Fibroblast of lung (primary cell): ENCODE results near the gene TOP1. TPM values are rescaled to one million over a fixed set of nuclear protein-coding genes. Genes with fewer than 3 reads are reported as not detected.

Experiments used
- DNase-seq, 2 donors: peaks; one replicate each; pipeline versions ENCODE4 v3.0.0 to v3.0.0-alpha.2; 2010; ENCODE audit warnings: low read depth in 2 of 2
- H2AFZ ChIP-seq: 2 replicates; pipeline ENCODE4 v1.5.1; 2012; ENCODE audit warnings: low read length, control low read depth, inconsistent platforms
- H3K27ac ChIP-seq: 2 replicates; pipeline ENCODE4 v1.5.1; 2011; ENCODE audit warnings: low read length, control low read depth; ENCODE audit not compliant: insufficient read depth
- H3K27me3 ChIP-seq: 2 replicates; pipeline ENCODE4 v1.5.1; 2011; ENCODE audit warnings: mild to moderate bottlenecking, low read length; ENCODE audit not compliant: control insufficient read depth, insufficient read depth
- H3K36me3 ChIP-seq: 2 replicates; pipeline ENCODE4 v1.5.1; 2011; ENCODE audit warnings: low read length; ENCODE audit not compliant: control insufficient read depth, insufficient read depth
- H3K4me1 ChIP-seq: 2 replicates; pipeline ENCODE4 v1.5.1; 2011; ENCODE audit warnings: low read length; ENCODE audit not compliant: control insufficient read depth, insufficient read depth; ENCODE audit errors: extremely low read depth
- H3K4me2 ChIP-seq: 2 replicates; pipeline ENCODE4 v1.5.1; 2011; ENCODE audit warnings: low read length, control low read depth; ENCODE audit not compliant: insufficient read depth; ENCODE audit errors: extremely low read depth
- H3K4me3 ChIP-seq, 4 experiments: fragments of 200-600 bp in 1 of 4; sonication (generic) in 1 of 4; replicated peaks in 1 of 4; 2 replicates each; pipeline ENCODE4 v1.5.1; 2011 to 2016; ENCODE audit warnings: low read length in 4 of 4, low read depth in 3 of 4, mild to moderate bottlenecking in 3 of 4, control low read depth in 2 of 4, inconsistent platforms in 1 of 4, mixed read lengths in 1 of 4; ENCODE audit not compliant: insufficient read depth in 1 of 4; ENCODE audit errors: control extremely low read depth in 1 of 4
- H3K79me2 ChIP-seq: 2 replicates; pipeline ENCODE4 v1.5.1; 2012; ENCODE audit warnings: mild to moderate bottlenecking, low read length, inconsistent platforms; ENCODE audit not compliant: control insufficient read depth, insufficient read depth
- H3K9ac ChIP-seq: 2 replicates; pipeline ENCODE4 v1.5.1; 2011; ENCODE audit warnings: mild to moderate bottlenecking, low read length, control low read depth; ENCODE audit not compliant: insufficient read depth
- H3K9me3 ChIP-seq: 2 replicates; pipeline ENCODE4 v1.5.1; 2012; ENCODE audit warnings: low read depth, low read length; ENCODE audit not compliant: control insufficient read depth, insufficient read depth
- H4K20me1 ChIP-seq: 2 replicates; pipeline ENCODE4 v1.5.1; 2011; ENCODE audit warnings: low read length; ENCODE audit not compliant: control insufficient read depth, insufficient read depth; ENCODE audit errors: extremely low read depth
- CTCF ChIP-seq, 2 donors: IDR thresholded peaks in 1 of 2; conservative IDR thresholded peaks in 1 of 2; 1 replicate in 1 of 2; 2 replicates in 1 of 2; pipeline ENCODE4 v1.5.1; 2011 to 2012; ENCODE audit warnings: low read length in 2 of 2, control low read depth in 1 of 2, inconsistent platforms in 1 of 2, low read depth in 1 of 2, mild to moderate bottlenecking in 1 of 2
- EZH2 ChIP-seq: IDR thresholded peaks from 2 replicates; pipeline ENCODE4 v1.5.1; 2012; ENCODE audit warnings: low read length, control low read depth, mild to moderate bottlenecking; ENCODE audit errors: missing control alignments
- polyA plus RNA-seq, 2 donors: library from polyadenylated mRNA; depleted of rRNA in 1 of 2; stranded (reverse) in 1 of 2; unstranded in 1 of 2; fragments of >200 nt; gene quantifications; 2 replicates each; pipeline ENCODE4 v1.2.1, GENCODE V29; 2011 to 2012; ENCODE audit warnings: missing spikeins in 1 of 2
- total RNA-seq: library from RNA; depleted of rRNA; stranded (reverse); fragments of >200 nt; gene quantifications from 2 replicates; pipeline ENCODE4 v1.2.1, GENCODE V29; 2014

Gene TOP1
- total and polyA plus RNA-seq, 2 donors (not counting 1 experiment from before 2014, with no cell fraction given) = 18.4 to 35.3 TPM

GRCh38 chr20:41081276-41081814 lies 52.7 kb downstream of the TOP1 start:
- H4K20me1 ChIP-seq = no peaks in the 10 kb centered on the region
- no peaks in the 10 kb centered on the region for H3K9me3 ChIP-seq
- H3K79me2 ChIP-seq = peaks cover 18% of the 10 kb centered on the region
- H3K27ac ChIP-seq = no peak overlapping the region
- H3K36me3 ChIP-seq = peaks cover 13% of the 10 kb centered on the region
- no peak overlapping the region for H2AFZ ChIP-seq
- peaks cover 5% of the 10 kb centered on the region for H3K4me1 ChIP-seq
- TF ChIP-seq CTCF (conservative IDR thresholded peaks at IDR 0.05 in 1 of 2, IDR thresholded peaks at IDR 0.05 in 1 of 2; ENCODE audit: low read depth in 1 of 2, low read length in 2 of 2) (no peak), EZH2 (no peak)
- H3K4me2 ChIP-seq = no peak overlapping the region
- H3K27me3 ChIP-seq = no peaks in the 10 kb centered on the region
- no peak overlapping the region for H3K4me3 ChIP-seq
- DNase-seq = peak; percentile 67 to 75
- H3K9ac ChIP-seq = no peak overlapping the region

DNA sequence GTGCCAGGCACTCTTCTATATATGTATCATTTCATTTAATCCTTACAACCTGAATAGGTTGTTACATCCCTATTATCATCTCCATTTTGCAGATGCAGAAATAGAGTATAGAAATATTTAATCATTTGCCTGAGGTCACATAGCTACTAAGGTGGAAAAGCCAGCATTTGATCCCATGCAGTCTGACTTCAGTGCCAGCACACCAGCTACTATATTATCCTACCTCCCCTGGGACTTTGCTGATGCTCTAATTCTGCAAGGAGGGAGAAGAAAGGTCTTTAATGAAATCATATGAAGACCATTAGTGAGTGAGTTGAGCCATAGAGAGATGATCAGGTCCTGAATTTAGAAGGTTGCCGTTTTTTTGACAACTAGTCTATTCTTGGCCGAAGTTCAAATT lies 53.7 kb downstream of the TOP1 start:
- no peaks in the 10 kb centered on the region for H4K20me1 ChIP-seq
- no peaks in the 10 kb centered on the region for H3K27me3 ChIP-seq
- H3K79me2 ChIP-seq = peaks cover 10% of the 10 kb centered on the region
- peaks cover 5% of the 10 kb centered on the region for H3K4me1 ChIP-seq
- no peak for TF ChIP-seq CTCF (conservative IDR thresholded peaks at IDR 0.05 in 1 of 2, IDR thresholded peaks at IDR 0.05 in 1 of 2; ENCODE audit: low read depth in 1 of 2, low read length in 2 of 2)
- no peak for TF ChIP-seq EZH2
- H3K4me2 ChIP-seq = no peak overlapping the region
- H3K27ac ChIP-seq = no peak overlapping the region
- no peaks in the 10 kb centered on the region for H3K9me3 ChIP-seq
- no peak overlapping the region for H3K9ac ChIP-seq
- no peak overlapping the region for H2AFZ ChIP-seq
- DNase-seq = no peak
- peaks cover 15% of the 10 kb centered on the region for H3K36me3 ChIP-seq
- H3K4me3 ChIP-seq = no peak overlapping the region

- Histone ChIP-seq H3K36me3 (peaks cover 10% of the 10 kb centered on the region), H3K9me3 (no peaks in the 10 kb centered on the region), H3K27ac (no peak overlapping the region), H3K4me2 (no peak overlapping the region), H3K4me1 (no peaks in the 10 kb centered on the region), H4K20me1 (no peaks in the 10 kb centered on the region), H3K9ac (no peak overlapping the region), H3K27me3 (no peaks in the 10 kb centered on the region), H3K4me3 (no peak overlapping the region), H2AFZ (no peak overlapping the region), H3K79me2 (peaks cover 2% of the 10 kb centered on the region)
- no peak for TF ChIP-seq CTCF (conservative IDR thresholded peaks at IDR 0.05 in 1 of 2, IDR thresholded peaks at IDR 0.05 in 1 of 2; ENCODE audit: low read depth in 1 of 2, low read length in 2 of 2)
- TF ChIP-seq EZH2 = no peak
- DNase-seq = no peak
These were observed 57.0 kb downstream of the TOP1 start for GRCh38 chr20:41085606-41086005.
